Uterus (tissue), 4 donors: ENCODE measurements around the gene DLG4. TPM values are rescaled to one million over a fixed set of nuclear protein-coding genes. Genes with fewer than 3 reads are reported as not detected.
A peak's percentile ranks its signal among the peaks of the same experiment; 100 is the strongest.

Experiments
- DNase-seq, 2 donors: peaks; one replicate each; pipeline ENCODE4 v3.0.0-alpha.2; 2019 to 2020
- H3K27ac ChIP-seq, 2 donors: fragments of 200-600 bp; sonication (generic); 1 replicate in 1 of 2; 2 replicates in 1 of 2; pipeline ENCODE4 v1.5.1; 2016 to 2018
- H3K27me3 ChIP-seq, 2 donors: fragments of 200-600 bp; sonication (generic); one replicate each; pipeline ENCODE4 v1.5.1; 2018 to 2019; ENCODE audit warnings: control low read depth in 1 of 2
- H3K36me3 ChIP-seq, 2 donors: fragments of 200-600 bp; sonication (generic); one replicate each; pipeline ENCODE4 v1.5.1; 2019; ENCODE audit warnings: control low read depth in 1 of 2
- H3K4me1 ChIP-seq, 2 donors: fragments of 200-600 bp; sonication (generic); one replicate each; pipeline ENCODE4 v1.5.1; 2018 to 2019; ENCODE audit warnings: control low read depth in 1 of 2
- H3K4me3 ChIP-seq, 2 donors: fragments of 200-600 bp; sonication (generic); 1 replicate in 1 of 2; 2 replicates in 1 of 2; pipeline ENCODE4 v1.5.1; 2018 to 2019; ENCODE audit warnings: mild to moderate bottlenecking in 1 of 2
- H3K9me3 ChIP-seq, 2 donors: fragments of 200-600 bp; sonication (generic); one replicate each; pipeline ENCODE4 v1.5.1; 2019; ENCODE audit warnings: control low read depth in 1 of 2
- CTCF ChIP-seq, 4 experiments: fragments of 200-600 bp in 2 of 4; fragments of 450-650 bp in 2 of 4; sonication (generic) in 2 of 4; IDR thresholded peaks; one replicate each; pipeline ENCODE4 v1.5.1; 2016 to 2019; ENCODE audit warnings: antibody characterized with exemption in 4 of 4, mild to moderate bottlenecking in 2 of 4, moderate library complexity in 1 of 4
- POLR2A ChIP-seq, 2 donors: fragments of 450-650 bp; IDR thresholded peaks; one replicate each; pipeline ENCODE4 v1.6.1; 2016; ENCODE audit warnings: antibody characterized with exemption in 2 of 2, mild to moderate bottlenecking in 1 of 2, moderate library complexity in 1 of 2
- intact Hi-C: fragments of 100-400 bp; cut with DNase I; formaldehyde crosslinking; loops from one replicate; pipeline ENCODE4 v1.15.1; 2023; ENCODE audit warnings: low total_unique reads
- total RNA-seq, 4 donors: library from RNA; depleted of rRNA in 3 of 4; stranded (reverse); fragments of >200 nt in 3 of 4; gene quantifications; one replicate each; pipeline versions ENCODE4 v1.1.0 to v1.2.4, GENCODE V29; 2014 to 2023
- donor health status: DM: yes; HTN: yes; CAD: no.

DLG4 gene
- total RNA-seq, 4 donors from 2014 or later, result 22.8 to 64.0 (median 48.4) TPM

DNA sequence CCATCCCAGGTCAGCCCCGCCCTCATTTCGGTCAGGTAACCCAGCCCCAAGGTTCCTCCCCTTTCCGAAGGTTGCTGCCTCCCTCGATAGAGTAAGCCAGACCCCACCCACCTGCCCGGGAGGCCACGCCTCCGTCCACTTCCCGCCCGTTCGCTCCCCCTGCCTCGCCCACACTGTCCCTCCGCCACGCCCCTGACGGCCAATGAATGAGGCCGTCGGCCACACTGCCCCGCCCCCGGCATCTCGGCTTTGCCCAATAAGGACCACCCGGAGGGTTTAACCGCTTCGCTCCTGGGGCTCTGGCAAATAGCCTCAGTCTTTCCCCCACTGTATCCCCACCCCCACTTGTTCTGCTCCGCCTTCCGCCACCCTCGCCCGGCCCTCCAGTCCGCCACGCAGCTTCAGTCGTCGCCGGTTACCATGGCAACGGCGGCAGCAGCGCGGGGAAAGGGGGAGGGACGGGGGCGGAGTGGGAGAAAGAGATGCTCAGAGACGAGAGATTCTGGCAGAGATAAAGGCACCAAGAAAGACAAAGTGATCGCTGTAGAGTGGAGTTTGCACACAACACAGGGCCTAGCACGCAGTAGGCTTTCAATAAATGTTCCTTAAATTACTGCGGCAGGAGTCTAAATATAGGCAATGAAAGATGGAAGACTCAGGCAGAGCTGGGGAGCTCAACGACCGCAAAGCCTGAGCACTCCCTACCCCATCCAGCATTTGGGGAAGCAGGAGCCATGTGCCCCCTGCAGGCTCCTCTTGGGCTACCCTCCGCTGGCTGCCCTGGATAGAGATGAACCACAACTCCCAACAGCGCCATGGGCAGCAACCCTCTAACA is 5.1 kb downstream of the DLG4 start:
- TF ChIP-seq CTCF (IDR thresholded peaks at IDR 0.05) (peak; percentile 42 to 66 (median 50)), POLR2A (IDR thresholded peaks at IDR 0.05) (peak in 1 of 2 donors; percentile 32)
- intact Hi-C loops, result no loop called here
- H3K4me1 ChIP-seq, result peaks cover 0 to 24% of the 10 kb centered on the region in 2 donors

GRCh38 chr17:7213895-7214299 is 5.7 kb downstream of the DLG4 start:
- no peaks in the 10 kb centered on the region for H3K36me3 ChIP-seq
- peak in 2 of 4 experiments; percentile 16 to 18 for TF ChIP-seq CTCF (IDR thresholded peaks at IDR 0.05)
- no peak for TF ChIP-seq POLR2A (IDR thresholded peaks at IDR 0.05)
- intact Hi-C loops, result no loop called here
- H3K4me3 ChIP-seq, result peak overlapping the region; percentile 39 to 71
- peaks cover 0 to 24% of the 10 kb centered on the region in 2 donors for H3K4me1 ChIP-seq
- H3K27ac ChIP-seq, result peak overlapping the region; percentile 92 to 97
- DNase-seq, result peak in 1 of 2 donors; percentile 87
- H3K9me3 ChIP-seq, result no peaks in the 10 kb centered on the region
- no peaks in the 10 kb centered on the region for H3K27me3 ChIP-seq

More for the DNA sequence above, 5.1 kb downstream of the DLG4 start:
- Histone ChIP-seq H3K36me3 (no peaks in the 10 kb centered on the region), H3K27me3 (no peaks in the 10 kb centered on the region), H3K27ac (peak overlapping the region; percentile 92 to 97), H3K4me3 (peak overlapping the region; percentile 39 to 71), H3K9me3 (no peaks in the 10 kb centered on the region)
- DNase-seq, result peak; percentile 99

- H3K4me1 ChIP-seq, result peaks cover 0 to 31% of the 10 kb centered on the region in 2 donors
- peak overlapping the region in 1 of 2 donors; percentile 25 for H3K27ac ChIP-seq
- no peaks in the 10 kb centered on the region for H3K27me3 ChIP-seq
- DNase-seq, result no peak
- no peaks in the 10 kb centered on the region for H3K36me3 ChIP-seq
- H3K4me3 ChIP-seq, result peak overlapping the region in 1 of 2 donors; percentile 8
- no peak for TF ChIP-seq POLR2A (IDR thresholded peaks at IDR 0.05)
- intact Hi-C loops, result no loop called here
- no peaks in the 10 kb centered on the region for H3K9me3 ChIP-seq
Measured at GRCh38 chr17:7211491-7212273, 8.0 kb downstream of the DLG4 start.

GRCh38 chr17:7208754-7209460 is 10.7 kb downstream of the DLG4 start:
- no peak overlapping the region for H3K4me3 ChIP-seq
- H3K9me3 ChIP-seq, result no peaks in the 10 kb centered on the region
- TF ChIP-seq CTCF (IDR thresholded peaks at IDR 0.05), result no peak
- TF ChIP-seq POLR2A (IDR thresholded peaks at IDR 0.05), result no peak
- peaks cover 0 to 17% of the 10 kb centered on the region in 2 donors for H3K4me1 ChIP-seq
- DNase-seq, result no peak
- intact Hi-C loops, result no loop called here
- H3K27ac ChIP-seq, result no peak overlapping the region
- H3K36me3 ChIP-seq, result no peaks in the 10 kb centered on the region
- no peaks in the 10 kb centered on the region for H3K27me3 ChIP-seq

GRCh38 chr17:7208027-7208571 is 11.5 kb downstream of the DLG4 start:
- no peaks in the 10 kb centered on the region for H3K36me3 ChIP-seq
- intact Hi-C loops, result no loop called here
- H3K9me3 ChIP-seq, result no peaks in the 10 kb centered on the region
- H3K27ac ChIP-seq, result peak overlapping the region; percentile 80 to 84
- no peaks in the 10 kb centered on the region for H3K27me3 ChIP-seq
- peaks cover 0 to 12% of the 10 kb centered on the region in 2 donors for H3K4me1 ChIP-seq
- no peak for DNase-seq
- TF ChIP-seq CTCF (IDR thresholded peaks at IDR 0.05) (no peak), POLR2A (IDR thresholded peaks at IDR 0.05) (no peak)
- no peak overlapping the region for H3K4me3 ChIP-seq
